Hepatocyte (in vitro differentiated cells): ENCODE data around the gene GJA5. TPM values are rescaled to one million over a fixed set of nuclear protein-coding genes. Genes with fewer than 3 reads are reported as not detected.

Experiments
- DNase-seq: peaks from one replicate; pipeline ENCODE4 v3.0.0-alpha.2; 2016; ENCODE audit warnings: low spot score
- H2AFZ ChIP-seq: fragments of 200-600 bp; sonication (generic); 2 replicates; pipeline ENCODE4 v1.6.0; 2016; ENCODE audit warnings: antibody characterized with exemption, mild to moderate bottlenecking
- H3K27ac ChIP-seq: fragments of 200-600 bp; sonication (generic); 2 replicates; pipeline ENCODE4 v1.5.1; 2016; ENCODE audit warnings: mild to moderate bottlenecking
- H3K27me3 ChIP-seq: fragments of 200-600 bp; sonication (generic); 2 replicates; pipeline ENCODE4 v1.6.1; 2016
- H3K36me3 ChIP-seq: fragments of 200-600 bp; sonication (generic); replicated peaks from 2 replicates; pipeline ENCODE4 v1.5.1; 2016; ENCODE audit warnings: low read depth; ENCODE audit not compliant: insufficient read depth
- H3K4me1 ChIP-seq: fragments of 200-600 bp; sonication (generic); 2 replicates; pipeline ENCODE4 v1.5.1; 2016; ENCODE audit warnings: mild to moderate bottlenecking, moderate library complexity; ENCODE audit not compliant: insufficient read depth
- H3K4me2 ChIP-seq: fragments of 200-600 bp; sonication (generic); 2 replicates; pipeline ENCODE4 v1.6.0; 2016
- H3K4me3 ChIP-seq: fragments of 200-600 bp; sonication (generic); 2 replicates; pipeline ENCODE4 v1.5.1; 2016; ENCODE audit warnings: mild to moderate bottlenecking
- H3K79me2 ChIP-seq: fragments of 200-600 bp; sonication (generic); 2 replicates; pipeline ENCODE4 v1.6.0; 2017; ENCODE audit warnings: mild to moderate bottlenecking
- H3K9me2 ChIP-seq: fragments of 200-600 bp; sonication (generic); replicated peaks from 2 replicates; pipeline ENCODE4 v1.6.0; 2017; ENCODE audit warnings: mild to moderate bottlenecking; ENCODE audit not compliant: insufficient read depth
- H3K9me3 ChIP-seq: fragments of 200-600 bp; sonication (generic); 2 replicates; pipeline ENCODE4 v1.5.1; 2016; ENCODE audit warnings: low read depth, mild to moderate bottlenecking
- H4K20me1 ChIP-seq: fragments of 200-600 bp; sonication (generic); 2 replicates; pipeline ENCODE4 v1.6.0; 2016; ENCODE audit warnings: mild to moderate bottlenecking; ENCODE audit not compliant: insufficient read depth, poor library complexity, severe bottlenecking
- EZH2 ChIP-seq: fragments of 200-600 bp; sonication (generic); IDR thresholded peaks from 2 replicates; pipeline ENCODE4 v1.6.1; 2016; ENCODE audit warnings: antibody characterized with exemption, mild to moderate bottlenecking, borderline replicate concordance
- EZH2phosphoT487 ChIP-seq: fragments of 200-600 bp; sonication (generic); IDR thresholded peaks from one replicate; pipeline ENCODE4 v1.6.1; 2018; ENCODE audit warnings: antibody characterized with exemption, mild to moderate bottlenecking, low read depth, moderate library complexity; ENCODE audit not compliant: unreplicated experiment, severe bottlenecking
- WGBS: methylation state at CpG from one replicate; pipeline ENCODE4 v1.1.6; 2016; ENCODE audit warnings: low lambda C conversion rate; ENCODE audit errors: missing lambda C conversion rate; 5-methylcytosine and 5-hydroxymethylcytosine counted together
- polyA plus RNA-seq: library from polyadenylated mRNA; unstranded; fragments of >200 nt; fragmentation: Nextera tagmentation; extraction: Ambion mirVana; gene quantifications from 2 replicates; pipeline ENCODE4 v1.2.1, GENCODE V29; 2016
- total RNA-seq: library from RNA; depleted of rRNA; stranded (reverse); fragments of >200 nt; gene quantifications from 2 replicates; pipeline ENCODE4 v1.2.3, GENCODE V29; 2014
- TF ChIP-seq, protein P1 (sequence below): fragments of 200-600 bp; sonication (generic); IDR thresholded peaks from 2 replicates; pipeline ENCODE4 v1.5.1; 2016; ENCODE audit warnings: antibody characterized with exemption, mild to moderate bottlenecking; ENCODE audit not compliant: poor library complexity

Gene GJA5
- total and polyA plus RNA-seq, 2 experiments from 2014 or later = 9.7 to 12.4 TPM

GRCh38 chr1:147798731-147799130 is 38.3 kb upstream of the GJA5 start:
- H2AFZ ChIP-seq = no peak overlapping the region
- TF ChIP-seq EZH2phosphoT487 (no peak), EZH2 (no peak)
- TF ChIP-seq, protein P1, sequence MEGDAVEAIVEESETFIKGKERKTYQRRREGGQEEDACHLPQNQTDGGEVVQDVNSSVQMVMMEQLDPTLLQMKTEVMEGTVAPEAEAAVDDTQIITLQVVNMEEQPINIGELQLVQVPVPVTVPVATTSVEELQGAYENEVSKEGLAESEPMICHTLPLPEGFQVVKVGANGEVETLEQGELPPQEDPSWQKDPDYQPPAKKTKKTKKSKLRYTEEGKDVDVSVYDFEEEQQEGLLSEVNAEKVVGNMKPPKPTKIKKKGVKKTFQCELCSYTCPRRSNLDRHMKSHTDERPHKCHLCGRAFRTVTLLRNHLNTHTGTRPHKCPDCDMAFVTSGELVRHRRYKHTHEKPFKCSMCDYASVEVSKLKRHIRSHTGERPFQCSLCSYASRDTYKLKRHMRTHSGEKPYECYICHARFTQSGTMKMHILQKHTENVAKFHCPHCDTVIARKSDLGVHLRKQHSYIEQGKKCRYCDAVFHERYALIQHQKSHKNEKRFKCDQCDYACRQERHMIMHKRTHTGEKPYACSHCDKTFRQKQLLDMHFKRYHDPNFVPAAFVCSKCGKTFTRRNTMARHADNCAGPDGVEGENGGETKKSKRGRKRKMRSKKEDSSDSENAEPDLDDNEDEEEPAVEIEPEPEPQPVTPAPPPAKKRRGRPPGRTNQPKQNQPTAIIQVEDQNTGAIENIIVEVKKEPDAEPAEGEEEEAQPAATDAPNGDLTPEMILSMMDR = no peak
- no peaks in the 10 kb centered on the region for H3K4me1 ChIP-seq
- WGBS = 71% methylated on average over 3 of the region's 3 CpGs
- H3K9me2 ChIP-seq = no peaks in the 10 kb centered on the region
- no peaks in the 10 kb centered on the region for H3K27me3 ChIP-seq
- DNase-seq = no peak
- H3K4me2 ChIP-seq = no peak overlapping the region
- no peaks in the 10 kb centered on the region for H3K36me3 ChIP-seq
- H3K27ac ChIP-seq = no peak overlapping the region
- H4K20me1 ChIP-seq = no peaks in the 10 kb centered on the region
- no peaks in the 10 kb centered on the region for H3K9me3 ChIP-seq
- no peak overlapping the region for H3K4me3 ChIP-seq
- H3K79me2 ChIP-seq = no peaks in the 10 kb centered on the region

- Histone ChIP-seq H4K20me1 (no peaks in the 10 kb centered on the region), H2AFZ (no peak overlapping the region), H3K9me3 (no peaks in the 10 kb centered on the region), H3K4me1 (no peaks in the 10 kb centered on the region), H3K27ac (no peak overlapping the region), H3K4me3 (no peak overlapping the region), H3K9me2 (no peaks in the 10 kb centered on the region), H3K27me3 (no peaks in the 10 kb centered on the region), H3K4me2 (no peak overlapping the region), H3K36me3 (no peaks in the 10 kb centered on the region), H3K79me2 (no peaks in the 10 kb centered on the region)
- WGBS = 68% methylated on average over 10 of the region's 10 CpGs
- no peak for DNase-seq
- TF ChIP-seq, protein P1 = no peak
- no peak for TF ChIP-seq EZH2
- TF ChIP-seq EZH2phosphoT487 = no peak
Observed at GRCh38 chr1:147794570-147794969, 34.2 kb upstream of the GJA5 start.

GRCh38 chr1:147791876-147792275 is 31.5 kb upstream of the GJA5 start:
- H3K9me2 ChIP-seq = no peaks in the 10 kb centered on the region
- no peak overlapping the region for H3K27ac ChIP-seq
- 96% methylated on average over 1 of the region's 1 CpG for WGBS
- H3K4me3 ChIP-seq = no peak overlapping the region
- no peak overlapping the region for H2AFZ ChIP-seq
- H4K20me1 ChIP-seq = no peaks in the 10 kb centered on the region
- no peaks in the 10 kb centered on the region for H3K27me3 ChIP-seq
- no peaks in the 10 kb centered on the region for H3K9me3 ChIP-seq
- no peaks in the 10 kb centered on the region for H3K36me3 ChIP-seq
- no peaks in the 10 kb centered on the region for H3K79me2 ChIP-seq
- no peak for DNase-seq
- H3K4me1 ChIP-seq = peaks cover 7% of the 10 kb centered on the region
- H3K4me2 ChIP-seq = no peak overlapping the region
- TF ChIP-seq EZH2 = no peak
- no peak for TF ChIP-seq EZH2phosphoT487
- TF ChIP-seq, protein P1 = no peak

DNA sequence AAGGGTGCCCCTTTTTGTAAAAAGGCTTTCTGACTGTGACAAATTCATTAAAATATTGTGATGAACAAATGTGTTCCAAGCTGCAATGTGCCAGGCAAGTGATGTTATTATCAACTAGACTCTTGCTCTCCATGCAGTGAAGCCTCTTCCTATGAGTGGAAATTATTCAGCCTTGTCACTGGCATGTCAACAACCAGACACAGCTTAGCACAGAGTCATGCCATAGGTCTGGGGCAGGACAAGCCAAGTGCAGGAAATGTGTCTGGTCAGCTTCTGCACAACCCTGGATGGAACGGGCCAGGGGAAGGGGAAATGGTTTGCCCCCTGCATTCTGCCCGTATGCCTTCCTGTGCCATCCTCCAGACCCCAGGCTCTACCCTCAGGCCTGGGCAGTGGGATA is 27.4 kb upstream of the GJA5 start:
- Histone ChIP-seq H3K36me3 (no peaks in the 10 kb centered on the region), H3K9me2 (no peaks in the 10 kb centered on the region), H3K9me3 (no peaks in the 10 kb centered on the region), H3K4me2 (no peak overlapping the region), H3K4me3 (no peak overlapping the region), H4K20me1 (no peaks in the 10 kb centered on the region), H2AFZ (no peak overlapping the region), H3K27ac (no peak overlapping the region), H3K79me2 (no peaks in the 10 kb centered on the region), H3K27me3 (no peaks in the 10 kb centered on the region), H3K4me1 (peaks cover 10% of the 10 kb centered on the region)
- TF ChIP-seq, protein P1 = no peak
- TF ChIP-seq EZH2 (no peak), EZH2phosphoT487 (no peak)
- WGBS = 90% methylated on average over 2 of the region's 2 CpGs
- DNase-seq = no peak
